Measurements from ENCODE around the gene CTSC. TPM values are rescaled to one million over a fixed set of nuclear protein-coding genes. Genes with fewer than 3 reads are reported as not detected.

Gene CTSC
- total and polyA plus RNA-seq, 9 of the 15 experiments (the other 6 are each of a cell fraction or from before 2014, with no cell fraction given), result 113 to 403 (median 187) TPM

GRCh38 chr11:88303037-88303436, 34.5 kb downstream of the CTSC start (continued):
- TF ChIP-seq CEBPB (tag; IDR thresholded peaks at IDR 0.05) (no peak), NELFE (IDR thresholded peaks at IDR 0.05; ENCODE audit: insufficient read depth, insufficient read length) (no peak), ZNF766 (CRISPR knock-in tag; conservative IDR thresholded peaks at IDR 0.05) (no peak), ZNF217 (CRISPR knock-in tag; IDR thresholded peaks at IDR 0.05) (no peak), RBM34 (IDR thresholded peaks at IDR 0.05; ENCODE audit: borderline replicate concordance, insufficient read depth, low read length) (no peak), E2F4 (CRISPR knock-in tag; IDR thresholded peaks at IDR 0.05; ENCODE audit: low read depth) (no peak)

GRCh38 chr11:88301488-88302140, 35.9 kb downstream of the CTSC start:
- ATAC-seq (no peak; the same call in 2 of the 3 replicates), FAIRE-seq (no peak), DNase-seq (ENCODE audit: extremely low read depth in 1 of 4, low spot score in 3 of 4) (no peak)
- peaks cover 94% of the 10 kb centered on the region for H3K36me3 ChIP-seq (ENCODE audit: control insufficient read depth, insufficient read depth, low read length)
- BruUV-seq (replicated peaks), result no TSS peak
- TF ChIP-seq THRB (CRISPR knock-in tag; conservative IDR thresholded peaks at IDR 0.05) (no peak), NFATC3 (IDR thresholded peaks at IDR 0.05) (no peak), ADNP (tag; IDR thresholded peaks at IDR 0.05) (no peak), NFXL1 (CRISPR knock-in tag; IDR thresholded peaks at IDR 0.05) (no peak)
- no peaks in the 10 kb centered on the region for H4K20me1 ChIP-seq (replicated peaks; ENCODE audit: control insufficient read depth, insufficient read depth, low read length)
- no peaks in the 10 kb centered on the region for H3K27me3 ChIP-seq (ENCODE audit: control insufficient read depth in 2 of 2, insufficient read depth in 2 of 2, low read length in 2 of 2)
- in situ Hi-C loops (cut with MboI) (no loop called here), intact Hi-C loops (cut with micrococcal nuclease) (no loop called here)
- no peak overlapping the region for H3K4me3 ChIP-seq
- no peak overlapping the region; the same call in 2 of the 3 replicates for H3K27ac ChIP-seq (ENCODE audit: extremely low read depth, low read depth, low read length)
- no peaks in the 10 kb centered on the region for H3K9me3 ChIP-seq (replicated peaks; ENCODE audit: control insufficient read depth, insufficient read depth, low read depth, low read length)
- H3K4me1 ChIP-seq (replicated peaks in 1 of 2; ENCODE audit: control insufficient read depth in 2 of 2, insufficient read depth in 2 of 2, low read length in 2 of 2), result no peaks in the 10 kb centered on the region
- no peak overlapping the region for H2AFZ ChIP-seq (ENCODE audit: low read depth, low read length)
- H3K9me1 ChIP-seq (ENCODE audit: control insufficient read depth, insufficient read depth, low read length), result no peaks in the 10 kb centered on the region
- H3K4me2 ChIP-seq (ENCODE audit: insufficient read depth, low read length), result no peak overlapping the region
- WGBS (ENCODE audit: insufficient coverage, low coverage, missing lambda C conversion rate), result 74% methylated on average over 9 of the region's 9 CpGs
- CTCF ChIA-PET (ENCODE audit: low intra/inter-chr PET ratio), result no interaction called here
- POLR2A ChIA-PET, result interaction anchor here (1.1 kb wide), 1 partner anchor 9 kb away, joined by 4 read pairs; no protein-coding TSS in a partner anchor
- peaks cover 15% of the 10 kb centered on the region; the same call in 1 of the 3 replicates for H3K79me2 ChIP-seq (ENCODE audit: control insufficient read depth, insufficient read depth, low read length)
- H3K9ac ChIP-seq (ENCODE audit: insufficient read depth in 1 of 2, low read depth in 2 of 2, low read length in 2 of 2), result no peak overlapping the region

Measured in K562 (cell line).